Dermis lymphatic vessel endothelial cell (primary cell): ENCODE data around the gene CUZD1. TPM values are rescaled to one million over a fixed set of nuclear protein-coding genes. Genes with fewer than 3 reads are reported as not detected.

ENCODE experiments used
- total RNA-seq: library from RNA; depleted of rRNA; stranded (reverse); fragments of >200 nt; gene quantifications from 2 replicates; pipeline ENCODE4 v1.2.1, GENCODE V29; 2014

CUZD1 gene, protein sequence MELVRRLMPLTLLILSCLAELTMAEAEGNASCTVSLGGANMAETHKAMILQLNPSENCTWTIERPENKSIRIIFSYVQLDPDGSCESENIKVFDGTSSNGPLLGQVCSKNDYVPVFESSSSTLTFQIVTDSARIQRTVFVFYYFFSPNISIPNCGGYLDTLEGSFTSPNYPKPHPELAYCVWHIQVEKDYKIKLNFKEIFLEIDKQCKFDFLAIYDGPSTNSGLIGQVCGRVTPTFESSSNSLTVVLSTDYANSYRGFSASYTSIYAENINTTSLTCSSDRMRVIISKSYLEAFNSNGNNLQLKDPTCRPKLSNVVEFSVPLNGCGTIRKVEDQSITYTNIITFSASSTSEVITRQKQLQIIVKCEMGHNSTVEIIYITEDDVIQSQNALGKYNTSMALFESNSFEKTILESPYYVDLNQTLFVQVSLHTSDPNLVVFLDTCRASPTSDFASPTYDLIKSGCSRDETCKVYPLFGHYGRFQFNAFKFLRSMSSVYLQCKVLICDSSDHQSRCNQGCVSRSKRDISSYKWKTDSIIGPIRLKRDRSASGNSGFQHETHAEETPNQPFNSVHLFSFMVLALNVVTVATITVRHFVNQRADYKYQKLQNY
- 0.11 and 0.17 TPM in 2 replicates for total RNA-seq

GRCh38 chr10:122845783-122846332 lies at the start of gene CUZD1:
TSS of gene CUZD1 (minus strand) at chr10:122845857. CDS start at chr10:122845843, 14 bp downstream.

DNA sequence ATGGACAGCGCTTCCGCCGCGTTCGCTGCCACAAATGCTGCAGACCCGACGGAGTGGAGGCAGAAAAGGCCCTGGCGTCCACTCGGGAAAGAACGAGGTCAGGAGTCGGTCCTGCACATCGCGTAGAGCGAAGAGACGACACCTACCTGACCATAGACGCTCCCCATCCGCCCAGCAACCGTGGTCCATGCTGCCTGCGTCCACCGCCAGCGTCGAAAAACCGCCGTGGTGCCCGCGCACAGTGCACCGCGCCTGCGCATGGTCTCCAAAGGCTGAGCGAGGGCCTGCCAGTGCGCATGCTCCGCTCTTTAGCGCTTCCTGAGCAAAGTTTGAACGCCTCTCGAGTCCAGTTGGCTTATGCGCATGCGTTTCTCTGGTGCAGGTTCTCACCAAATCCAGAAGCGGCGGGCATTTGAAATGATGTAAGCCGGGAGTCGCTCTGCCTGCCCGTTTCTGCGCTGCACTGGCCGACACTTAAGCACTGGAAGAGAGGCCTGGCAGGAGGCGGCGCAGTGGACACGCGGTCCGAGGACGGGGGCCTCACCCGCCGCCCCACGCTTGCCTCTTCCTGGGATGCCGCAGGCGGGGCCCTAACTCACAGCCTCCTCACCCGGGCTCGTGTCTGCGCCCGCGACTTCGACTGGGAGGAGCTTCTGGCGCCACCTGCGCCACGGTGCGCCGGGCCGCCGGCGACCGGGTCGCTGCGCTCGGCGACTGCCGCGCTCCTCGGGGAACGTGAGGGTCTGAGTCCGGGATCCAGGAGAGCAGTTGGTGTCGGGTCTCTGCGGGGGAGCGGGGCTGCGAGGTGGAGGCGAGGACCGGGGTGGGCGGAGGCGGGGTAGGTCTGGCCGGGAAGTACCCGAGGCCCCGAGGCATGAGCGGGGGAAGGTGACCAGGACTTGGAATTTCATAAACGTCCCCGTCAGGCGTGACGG lies 33.9 kb upstream of the CUZD1 start, which contains the start of gene FAM24B:
FAM24B (minus strand) TSS at position 243 of the 935 bp plus-strand sequence. CDS start 29,066 bp downstream, outside the sequence.

Other genes starting within 250 kb of the CUZD1 start
- not detected in 2 replicates for gene C10orf120, start 146.0 kb downstream of the CUZD1 start, total RNA-seq
- gene FAM24B, start 33.7 kb upstream of the CUZD1 start, total RNA-seq: 0.76 and 1.0 TPM in 2 replicates
- not detected in 2 replicates for gene FAM24A, start 64.8 kb upstream of the CUZD1 start, total RNA-seq
- gene C10orf88, start 108.4 kb upstream of the CUZD1 start, total RNA-seq: 12.1 and 12.5 TPM in 2 replicates
- 2.1 and 2.2 TPM in 2 replicates for gene PSTK, start 134.5 kb upstream of the CUZD1 start, total RNA-seq
- 3.9 TPM in 2 replicates for gene IKZF5, start 162.9 kb upstream of the CUZD1 start, total RNA-seq
- 4.9 and 5.2 TPM in 2 replicates for gene ACADSB, start 163.1 kb upstream of the CUZD1 start, total RNA-seq